Measurements from ENCODE around the gene COL8A1.

COL8A1 gene

DNA sequence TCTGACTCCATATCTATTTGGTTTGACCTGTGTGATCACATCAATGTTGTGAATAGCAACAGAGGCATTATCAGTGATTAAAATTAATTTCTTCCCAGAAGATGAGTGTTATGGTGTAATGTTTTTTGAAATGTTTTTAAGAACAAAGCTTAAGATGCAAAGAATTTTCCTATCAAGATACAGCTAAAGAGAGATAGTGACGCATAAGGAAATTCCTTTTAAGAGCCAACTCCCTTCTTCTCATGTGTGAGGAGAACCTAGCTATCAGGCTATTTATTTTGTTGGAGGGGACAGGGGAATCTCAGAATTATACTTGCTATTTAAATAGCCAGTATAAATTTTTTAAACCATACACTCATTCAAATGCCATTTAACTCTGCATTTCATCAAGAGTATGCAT lies 71.3 kb downstream of the COL8A1 start:
- Histone ChIP-seq H2BK12ac (ENCODE audit: low read length) (no peak overlapping the region), H3K9me3 (ENCODE audit: insufficient read depth, low read depth, low read length) (no peaks in the 10 kb centered on the region), H2BK5ac (ENCODE audit: low read depth, low read length, poor library complexity) (no peak overlapping the region), H3K36me3 (ENCODE audit: control insufficient read depth in 1 of 2, insufficient read depth in 2 of 2, low read length in 2 of 2) (no peaks in the 10 kb centered on the region), H3K79me1 (ENCODE audit: low read length) (no peaks in the 10 kb centered on the region), H3K79me2 (ENCODE audit: control insufficient read depth, insufficient read depth, low read length, poor library complexity) (no peaks in the 10 kb centered on the region), H3K4me2 (ENCODE audit: low read length) (no peak overlapping the region), H3K9ac (ENCODE audit: low read length) (no peak overlapping the region), H2BK120ac (ENCODE audit: insufficient read depth, low read length, poor library complexity) (no peak overlapping the region), H3K27ac (ENCODE audit: low read depth, low read length) (no peak overlapping the region), H3K4me3 (ENCODE audit: low read depth, low read length) (no peak overlapping the region), H3K27me3 (ENCODE audit: insufficient read depth, low read length) (no peaks in the 10 kb centered on the region), H3K4me1 (ENCODE audit: control insufficient read depth in 1 of 2, insufficient read depth in 2 of 2, low read length in 2 of 2) (no peaks in the 10 kb centered on the region), H3K14ac (ENCODE audit: low read length) (no peak overlapping the region), H4K8ac (ENCODE audit: low read depth, low read length) (no peak overlapping the region), H3K18ac (ENCODE audit: low read length) (no peak overlapping the region), H4K91ac (ENCODE audit: low read depth, low read length) (no peak overlapping the region), H3K23ac (ENCODE audit: low read length) (no peak overlapping the region), H4K12ac (ENCODE audit: low read depth, low read length) (no peak overlapping the region), H3K4ac (ENCODE audit: low read depth, low read length) (no peak overlapping the region), H2AFZ (ENCODE audit: insufficient read depth, low read length, poor library complexity) (no peak overlapping the region), H2AK5ac (ENCODE audit: low read length) (no peak overlapping the region)
- WGBS (ENCODE audit: extremely low coverage, insufficient coverage, insufficient read length), result no CpG with 5 or more reads among the region's 1 CpG
- peak in 1 of 2 donors; percentile 35 for DNase-seq

DNA sequence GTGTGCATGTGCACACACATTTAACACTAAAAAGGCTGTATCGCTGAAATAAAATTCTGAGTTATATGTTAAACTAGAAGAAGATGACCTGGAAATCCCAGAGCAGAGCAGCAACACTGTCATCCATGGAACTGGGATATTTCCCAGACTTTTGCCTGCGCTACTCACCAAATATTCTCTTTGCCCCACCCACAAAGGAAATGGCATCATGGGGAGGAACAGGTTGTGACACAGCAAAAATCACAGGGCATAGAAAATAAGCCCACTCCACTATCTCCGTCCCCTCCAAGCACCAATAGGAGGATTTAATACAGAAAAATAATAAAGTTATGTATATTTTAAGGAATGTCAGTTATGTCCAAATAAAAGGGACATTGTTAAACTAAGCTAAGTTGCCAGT lies 71.7 kb downstream of the COL8A1 start:
- Histone ChIP-seq H3K79me2 (ENCODE audit: control insufficient read depth, insufficient read depth, low read length, poor library complexity) (no peaks in the 10 kb centered on the region), H3K14ac (ENCODE audit: low read length) (no peak overlapping the region), H2BK5ac (ENCODE audit: low read depth, low read length, poor library complexity) (no peak overlapping the region), H3K27me3 (ENCODE audit: insufficient read depth, low read length) (no peaks in the 10 kb centered on the region), H3K4me3 (ENCODE audit: low read depth, low read length) (no peak overlapping the region), H2BK12ac (ENCODE audit: low read length) (no peak overlapping the region), H3K4me1 (ENCODE audit: control insufficient read depth in 1 of 2, insufficient read depth in 2 of 2, low read length in 2 of 2) (no peaks in the 10 kb centered on the region), H3K4ac (ENCODE audit: low read depth, low read length) (no peak overlapping the region), H3K18ac (ENCODE audit: low read length) (no peak overlapping the region), H4K91ac (ENCODE audit: low read depth, low read length) (no peak overlapping the region), H4K8ac (ENCODE audit: low read depth, low read length) (no peak overlapping the region), H3K9me3 (ENCODE audit: insufficient read depth, low read depth, low read length) (no peaks in the 10 kb centered on the region), H3K9ac (ENCODE audit: low read length) (no peak overlapping the region), H3K27ac (ENCODE audit: low read depth, low read length) (no peak overlapping the region), H2AFZ (ENCODE audit: insufficient read depth, low read length, poor library complexity) (no peak overlapping the region), H2AK5ac (ENCODE audit: low read length) (no peak overlapping the region), H4K12ac (ENCODE audit: low read depth, low read length) (no peak overlapping the region), H3K4me2 (ENCODE audit: low read length) (no peak overlapping the region), H2BK120ac (ENCODE audit: insufficient read depth, low read length, poor library complexity) (no peak overlapping the region), H3K36me3 (ENCODE audit: control insufficient read depth in 1 of 2, insufficient read depth in 2 of 2, low read length in 2 of 2) (no peaks in the 10 kb centered on the region), H3K79me1 (ENCODE audit: low read length) (no peaks in the 10 kb centered on the region), H3K23ac (ENCODE audit: low read length) (no peak overlapping the region)
- WGBS (ENCODE audit: extremely low coverage, insufficient coverage, insufficient read length), result no CpG with 5 or more reads among the region's 3 CpGs
- no peak for DNase-seq

DNA sequence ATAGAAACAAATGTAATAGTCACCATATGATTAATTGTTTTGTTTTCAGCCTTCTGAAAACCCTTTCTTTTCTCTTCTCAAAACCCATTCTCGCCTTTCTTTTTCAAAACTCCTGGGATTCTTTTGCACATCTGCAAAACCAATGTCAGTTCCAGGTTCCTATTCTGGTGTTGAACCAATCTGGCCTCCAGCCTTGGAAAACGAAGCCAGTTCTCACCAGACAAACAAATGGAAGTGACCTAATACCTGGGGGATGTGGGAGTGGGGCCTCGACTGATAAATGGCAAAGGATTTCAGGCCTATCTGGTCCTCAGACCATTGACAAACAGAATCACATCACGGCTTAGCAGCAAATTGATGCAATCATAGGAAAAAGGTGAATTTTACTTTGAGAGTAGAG lies 73.0 kb downstream of the COL8A1 start:
- H3K36me3 ChIP-seq (ENCODE audit: control insufficient read depth in 1 of 2, insufficient read depth in 2 of 2, low read length in 2 of 2), result no peaks in the 10 kb centered on the region
- H3K27me3 ChIP-seq (ENCODE audit: insufficient read depth, low read length), result no peaks in the 10 kb centered on the region
- no peak for DNase-seq
- no peak overlapping the region for H2AK5ac ChIP-seq (ENCODE audit: low read length)
- no peak overlapping the region for H2AFZ ChIP-seq (ENCODE audit: insufficient read depth, low read length, poor library complexity)
- no CpG with 5 or more reads among the region's 4 CpGs for WGBS (ENCODE audit: extremely low coverage, insufficient coverage, insufficient read length)
- no peaks in the 10 kb centered on the region for H3K79me2 ChIP-seq (ENCODE audit: control insufficient read depth, insufficient read depth, low read length, poor library complexity)
- H4K12ac ChIP-seq (ENCODE audit: low read depth, low read length), result no peak overlapping the region
- H2BK12ac ChIP-seq (ENCODE audit: low read length), result no peak overlapping the region
- no peak overlapping the region for H2BK120ac ChIP-seq (ENCODE audit: insufficient read depth, low read length, poor library complexity)
- H4K91ac ChIP-seq (ENCODE audit: low read depth, low read length), result no peak overlapping the region
- no peaks in the 10 kb centered on the region for H3K9me3 ChIP-seq (ENCODE audit: insufficient read depth, low read depth, low read length)
- no peak overlapping the region for H3K9ac ChIP-seq (ENCODE audit: low read length)
- H3K4ac ChIP-seq (ENCODE audit: low read depth, low read length), result no peak overlapping the region
- no peak overlapping the region for H3K18ac ChIP-seq (ENCODE audit: low read length)
- H2BK5ac ChIP-seq (ENCODE audit: low read depth, low read length, poor library complexity), result no peak overlapping the region
- H3K4me2 ChIP-seq (ENCODE audit: low read length), result no peak overlapping the region
- no peaks in the 10 kb centered on the region for H3K4me1 ChIP-seq (ENCODE audit: control insufficient read depth in 1 of 2, insufficient read depth in 2 of 2, low read length in 2 of 2)
- H3K14ac ChIP-seq (ENCODE audit: low read length), result no peak overlapping the region
- no peak overlapping the region for H3K4me3 ChIP-seq (ENCODE audit: low read depth, low read length)
- no peak overlapping the region for H3K27ac ChIP-seq (ENCODE audit: low read depth, low read length)
- H4K8ac ChIP-seq (ENCODE audit: low read depth, low read length), result no peak overlapping the region
- no peaks in the 10 kb centered on the region for H3K79me1 ChIP-seq (ENCODE audit: low read length)
- H3K23ac ChIP-seq (ENCODE audit: low read length), result no peak overlapping the region

DNA sequence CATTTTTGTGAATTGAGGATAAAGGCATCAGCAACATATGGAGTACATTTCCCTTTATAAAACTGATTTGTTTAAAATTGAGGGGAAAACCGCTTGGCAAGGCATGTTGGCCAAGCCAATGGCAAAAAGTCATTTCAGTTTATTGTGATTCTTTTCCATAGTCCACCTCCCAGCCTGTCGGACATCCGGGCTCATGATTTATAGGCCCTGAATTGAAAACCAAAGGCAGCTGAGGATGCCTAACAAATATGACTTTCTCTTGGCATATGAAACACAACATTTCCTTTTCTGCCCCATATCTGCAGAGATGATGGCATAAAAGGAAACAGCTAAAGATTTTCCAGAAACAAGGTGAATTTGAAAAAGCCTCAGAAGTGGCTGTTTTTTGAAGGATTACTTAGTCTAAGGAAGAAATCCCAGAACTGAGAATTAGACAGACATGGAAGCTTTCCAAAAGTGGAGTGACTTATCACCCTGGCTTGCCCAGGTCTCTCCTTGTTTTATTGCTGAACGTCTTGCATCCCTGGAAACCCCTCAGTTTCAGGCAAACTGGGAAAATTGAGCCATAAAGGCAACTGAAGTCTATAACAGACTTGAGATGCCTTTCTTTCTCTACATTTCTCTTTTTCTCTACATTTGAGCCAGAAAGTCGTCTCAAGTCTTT lies 74.0 kb downstream of the COL8A1 start:
- H4K12ac ChIP-seq (ENCODE audit: low read depth, low read length), result no peak overlapping the region
- no peak overlapping the region for H3K23ac ChIP-seq (ENCODE audit: low read length)
- no peak overlapping the region for H2AFZ ChIP-seq (ENCODE audit: insufficient read depth, low read length, poor library complexity)
- no peaks in the 10 kb centered on the region for H3K79me1 ChIP-seq (ENCODE audit: low read length)
- H3K4me2 ChIP-seq (ENCODE audit: low read length), result no peak overlapping the region
- no peak overlapping the region for H2AK5ac ChIP-seq (ENCODE audit: low read length)
- H3K9ac ChIP-seq (ENCODE audit: low read length), result no peak overlapping the region
- H3K4me1 ChIP-seq (ENCODE audit: control insufficient read depth in 1 of 2, insufficient read depth in 2 of 2, low read length in 2 of 2), result no peaks in the 10 kb centered on the region
- H2BK120ac ChIP-seq (ENCODE audit: insufficient read depth, low read length, poor library complexity), result no peak overlapping the region
- DNase-seq, result no peak
- H3K9me3 ChIP-seq (ENCODE audit: insufficient read depth, low read depth, low read length), result no peaks in the 10 kb centered on the region
- no peaks in the 10 kb centered on the region for H3K79me2 ChIP-seq (ENCODE audit: control insufficient read depth, insufficient read depth, low read length, poor library complexity)
- no peak overlapping the region for H4K91ac ChIP-seq (ENCODE audit: low read depth, low read length)
- H3K36me3 ChIP-seq (ENCODE audit: control insufficient read depth in 1 of 2, insufficient read depth in 2 of 2, low read length in 2 of 2), result no peaks in the 10 kb centered on the region
- H3K4ac ChIP-seq (ENCODE audit: low read depth, low read length), result no peak overlapping the region
- no peaks in the 10 kb centered on the region for H3K27me3 ChIP-seq (ENCODE audit: insufficient read depth, low read length)
- H2BK12ac ChIP-seq (ENCODE audit: low read length), result no peak overlapping the region
- H3K4me3 ChIP-seq (ENCODE audit: low read depth, low read length), result no peak overlapping the region
- no peak overlapping the region for H2BK5ac ChIP-seq (ENCODE audit: low read depth, low read length, poor library complexity)
- no peak overlapping the region for H4K8ac ChIP-seq (ENCODE audit: low read depth, low read length)
- H3K18ac ChIP-seq (ENCODE audit: low read length), result no peak overlapping the region
- H3K14ac ChIP-seq (ENCODE audit: low read length), result no peak overlapping the region
- WGBS (ENCODE audit: extremely low coverage, insufficient coverage, insufficient read length), result no CpG with 5 or more reads among the region's 5 CpGs
- no peak overlapping the region for H3K27ac ChIP-seq (ENCODE audit: low read depth, low read length)
